GM12878 (cell line): ENCODE results near the gene PDE8B. TPM values are rescaled to one million over a fixed set of nuclear protein-coding genes. Genes with fewer than 3 reads are reported as not detected.

Source experiments
- ATAC-seq: fragments of 200-7000 bp; cut with Tn5 transposase; 3 replicates; pipeline ENCODE4 v1.9.1; 2020; ENCODE audit warnings: mild to moderate bottlenecking, moderate library complexity
- BruUV-seq: library from RNA; stranded (reverse); fragments of 400-500 nt; replicated peaks from 2 replicates; lab custom pipeline; 2021; lab: Mats Ljungman, UMichigan
- CTCF ChIA-PET: fragments of 300-600 bp; sonication (Branson Sonifier 250); formaldehyde crosslinking; extraction: SDS; loops from one replicate; lab custom pipeline; 2021; ENCODE audit warnings: inconsistent platforms; lab: Yijun Ruan, JAX
- POLR2A ChIA-PET: fragments of 350-600 bp; formaldehyde crosslinking; extraction: SDS; loops from one replicate; lab custom pipeline; 2021; ENCODE audit warnings: inconsistent platforms; lab: Charles Lee
- RAD21 ChIA-PET: fragments of 300-600 bp; sonication (Branson Sonifier 250); formaldehyde crosslinking; loops from one replicate; lab custom pipeline; 2023; ENCODE audit warnings: antibody characterized with exemption; ENCODE audit not compliant: unreplicated experiment; lab: Charles Lee
- SMC1A ChIA-PET: fragments of 300-600 bp; sonication (Branson Sonifier 250); formaldehyde crosslinking; loops from one replicate; lab custom pipeline; 2023; ENCODE audit not compliant: unreplicated experiment, uncharacterized antibody; lab: Charles Lee
- DNase-seq: peaks from one replicate; pipeline ENCODE4 v3.0.0-alpha.2; 2011; ENCODE audit warnings: low read depth, low spot score
- FAIRE-seq: peaks from 3 replicates; lab custom pipeline; 2011; peaks lifted over from hg19 to GRCh38; lab: Jason Lieb, UNC
- H2AFZ ChIP-seq: 2 replicates; pipeline ENCODE4 v1.6.0; 2011; ENCODE audit warnings: low read depth, low read length, control low read depth; ENCODE audit not compliant: control insufficient read depth
- H3K27ac ChIP-seq: 2 replicates; pipeline ENCODE4 v1.5.1; 2011; ENCODE audit warnings: control low read depth; ENCODE audit not compliant: control insufficient read depth, insufficient read depth
- H3K27me3 ChIP-seq, 2 experiments: replicated peaks in 1 of 2; 2 replicates each; pipeline versions ENCODE4 v1.6.0 to v1.6.1; 2011; ENCODE audit warnings: low read length in 1 of 2; ENCODE audit not compliant: control insufficient read depth in 2 of 2, insufficient read depth in 2 of 2
- H3K36me3 ChIP-seq, 2 experiments: 2 replicates each; pipeline ENCODE4 v1.5.1; 2011; ENCODE audit warnings: low read length in 1 of 2; ENCODE audit not compliant: control insufficient read depth in 2 of 2, insufficient read depth in 2 of 2
- H3K4me1 ChIP-seq: 2 replicates; pipeline ENCODE4 v1.6.1; 2011; ENCODE audit warnings: mild to moderate bottlenecking, low read length, moderate library complexity, mixed read lengths; ENCODE audit not compliant: control insufficient read depth, insufficient read depth
- H3K4me2 ChIP-seq: 2 replicates; pipeline ENCODE4 v1.6.0; 2011; ENCODE audit warnings: control low read depth; ENCODE audit not compliant: control insufficient read depth, insufficient read depth
- H3K4me3 ChIP-seq: fragments of 200-600 bp; sonication (generic); 2 replicates; pipeline ENCODE4 v1.5.1; 2016
- H3K79me2 ChIP-seq: 2 replicates; pipeline ENCODE4 v1.6.0; 2011; ENCODE audit warnings: low read length; ENCODE audit not compliant: control insufficient read depth, insufficient read depth
- H3K9ac ChIP-seq: 2 replicates; pipeline ENCODE4 v1.8.0; 2011; ENCODE audit warnings: low read length, control low read depth, mixed read lengths; ENCODE audit not compliant: control insufficient read depth, insufficient read depth
- H3K9me3 ChIP-seq: replicated peaks from 3 replicates; pipeline ENCODE4 v1.5.1; 2011; ENCODE audit warnings: mild to moderate bottlenecking, low read length; ENCODE audit not compliant: control insufficient read depth, insufficient read depth
- H4K20me1 ChIP-seq: 2 replicates; pipeline ENCODE4 v1.6.0; 2011; ENCODE audit not compliant: control insufficient read depth, insufficient read depth
- CHD2 ChIP-seq: IDR thresholded peaks from 2 replicates; pipeline ENCODE4 v1.6.1; 2011; ENCODE audit warnings: low read depth, low read length, improper control_type of control experiment, borderline replicate concordance
- CTCF ChIP-seq, 3 experiments: IDR thresholded peaks in 2 of 3; conservative IDR thresholded peaks in 1 of 3; 2 replicates each; pipeline ENCODE4 v1.5.1; 2011; ENCODE audit warnings: low read depth in 3 of 3, low read length in 3 of 3, mild to moderate bottlenecking in 3 of 3, control low read depth in 2 of 3, moderate library complexity in 2 of 3, inconsistent platforms in 1 of 3, mixed read lengths in 1 of 3; ENCODE audit not compliant: control insufficient read depth in 2 of 3, insufficient read depth in 1 of 3; ENCODE audit errors: extremely low read depth in 1 of 3
- FOXK2 ChIP-seq: fragments of 450-650 bp; IDR thresholded peaks from 2 replicates; pipeline ENCODE4 v1.6.1; 2017; ENCODE audit warnings: mild to moderate bottlenecking, moderate library complexity
- IKZF2 ChIP-seq, 2 experiments: fragments of 450-650 bp; IDR thresholded peaks; 2 replicates each; pipeline ENCODE4 v1.6.1; 2017; ENCODE audit warnings: mild to moderate bottlenecking in 2 of 2, moderate library complexity in 2 of 2
- KDM1A ChIP-seq: fragments of 200-600 bp; sonication (generic); IDR thresholded peaks from 2 replicates; pipeline ENCODE4 v1.6.1; 2016; ENCODE audit warnings: borderline replicate concordance
- MTA2 ChIP-seq: fragments of 450-650 bp; IDR thresholded peaks from 2 replicates; pipeline ENCODE4 v1.6.1; 2016; ENCODE audit warnings: low read depth, mild to moderate bottlenecking, moderate library complexity
- POU2F2 ChIP-seq: IDR thresholded peaks from 3 replicates; pipeline ENCODE4 v1.6.1; 2011; ENCODE audit warnings: low read depth, mild to moderate bottlenecking, low read length, borderline replicate concordance
- SPI1 ChIP-seq: IDR thresholded peaks from 2 replicates; pipeline ENCODE4 v1.6.1; 2011; ENCODE audit warnings: low read depth, mild to moderate bottlenecking, low read length, moderate library complexity, borderline replicate concordance; ENCODE audit not compliant: insufficient read depth
- TBL1XR1 ChIP-seq: IDR thresholded peaks from 2 replicates; pipeline ENCODE4 v1.6.1; 2012; ENCODE audit warnings: low read depth, low read length, improper control_type of control experiment
- YY1 ChIP-seq: IDR thresholded peaks from 2 replicates; pipeline ENCODE4 v1.6.1; 2011; ENCODE audit warnings: low read depth, mild to moderate bottlenecking, low read length
- WGBS: methylation state at CpG from one replicate; pipeline ENCODE4 v1.1.6; 2016; ENCODE audit warnings: low lambda C conversion rate; ENCODE audit not compliant: insufficient replicate concordance, insufficient coverage; ENCODE audit errors: missing lambda C conversion rate; 5-methylcytosine and 5-hydroxymethylcytosine counted together
- in situ Hi-C: fragments of 300-500 bp; cut with MboI; formaldehyde crosslinking; loops from 9 replicates; pipeline ENCODE4 v1.14.3; 2018; ENCODE audit warnings: mixed read lengths
- intact Hi-C: fragments of 100-400 bp; cut with micrococcal nuclease; formaldehyde crosslinking; loops from one replicate; pipeline ENCODE4 v1.14.2; 2022; ENCODE audit not compliant: unreplicated experiment
- polyA plus RNA-seq, 11 experiments: library from polyadenylated mRNA; depleted of rRNA in 4 of 11; unstranded in 6 of 11; stranded (reverse) in 5 of 11; fragments of >200 nt; fragmentation: Nextera tagmentation in 4 of 11; fragmentation: Illumina TruSeq in 1 of 11; extraction: Ambion mirVana in 4 of 11; extraction: Trizol in 1 of 11; gene quantifications; 1 replicate in 1 of 11; 2 replicates in 10 of 11; pipeline versions ENCODE4 v1.2.1 to v1.2.3, GENCODE V29; 2011 to 2016; ENCODE audit warnings: inconsistent platforms in 2 of 11, missing spikeins in 2 of 11, low read depth in 1 of 11
- total RNA-seq, 4 experiments: library from RNA; depleted of rRNA in 3 of 4; stranded (reverse); fragments of >200 nt in 3 of 4; fragmentation: Illumina TruSeq in 1 of 4; extraction: Trizol in 1 of 4; gene quantifications; 2 replicates each; pipeline versions ENCODE4 v1.2.1 to v1.2.3, GENCODE V29; 2013 to 2021
- TF ChIP-seq, protein P1 (sequence below): fragments of 450-650 bp; IDR thresholded peaks from 2 replicates; pipeline ENCODE4 v1.6.1; 2016; ENCODE audit warnings: mild to moderate bottlenecking
- TF ChIP-seq, protein P2 (sequence below): IDR thresholded peaks from 2 replicates; pipeline ENCODE4 v1.6.1; 2012; ENCODE audit warnings: low read length, inconsistent platforms

PDE8B gene
- total and polyA plus RNA-seq, 10 of the 15 experiments (the other 5 are each of a cell fraction or from before 2014, with no cell fraction given): 0.03 to 0.44 (median 0.20) TPM; not detected in 3

DNA sequence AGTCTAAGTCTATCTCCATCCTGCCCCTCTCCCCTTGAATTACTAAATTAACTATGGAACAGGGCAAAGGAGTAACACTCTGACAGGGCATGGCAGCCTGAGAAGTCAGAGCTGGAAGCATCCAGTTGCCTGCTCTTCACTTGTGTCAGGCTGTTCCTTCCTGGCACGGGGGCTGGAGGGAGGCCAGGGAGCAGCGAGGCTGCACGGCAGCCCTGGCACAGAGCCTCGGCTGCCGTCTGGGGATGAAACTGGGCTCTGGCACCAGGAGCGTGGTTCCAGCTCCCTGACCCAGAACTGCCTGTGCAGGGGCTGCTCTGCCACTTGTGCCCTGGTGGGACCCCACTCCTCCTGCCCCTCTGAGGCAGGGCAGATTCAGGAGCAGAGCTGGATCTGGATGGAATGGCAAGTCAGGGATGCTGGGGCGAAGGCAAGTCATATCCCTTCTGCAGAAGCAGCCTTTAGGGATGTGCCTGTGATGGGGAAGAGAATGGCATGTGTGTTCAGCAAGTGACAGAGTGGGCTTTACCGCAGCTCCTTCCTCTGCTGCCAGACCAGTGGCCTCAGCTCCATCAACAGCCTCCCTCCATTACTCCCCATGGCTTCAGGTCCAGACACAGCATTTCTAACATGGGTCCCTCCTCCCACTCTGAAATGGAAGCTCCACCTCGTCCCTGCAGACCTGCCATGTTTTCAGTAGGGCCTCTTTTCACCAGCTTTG is 42.2 kb upstream of the PDE8B start:
- Histone ChIP-seq H3K4me1 (no peaks in the 10 kb centered on the region), H3K9me3 (no peaks in the 10 kb centered on the region), H4K20me1 (no peaks in the 10 kb centered on the region), H3K27ac (no peak overlapping the region), H3K4me2 (no peak overlapping the region), H3K27me3 (no peaks in the 10 kb centered on the region), H3K9ac (no peak overlapping the region), H3K79me2 (no peaks in the 10 kb centered on the region), H2AFZ (no peak overlapping the region), H3K4me3 (no peak overlapping the region), H3K36me3 (no peaks in the 10 kb centered on the region)
- whole genome bisulfite sequencing: 44% methylated on average over 9 of the region's 9 CpGs
- ATAC-seq (no peak), FAIRE-seq (no peak), DNase-seq (no peak)
- in situ Hi-C loops: no loop called here
- ChIA-PET SMC1A (no interaction called here), CTCF (interaction anchor here (1.8 kb wide), 1 partner anchor 23 kb away, joined by 5 read pairs; no protein-coding TSS in a partner anchor), POLR2A (no interaction called here), RAD21 (no interaction called here)
- BruUV-seq: no TSS peak
- intact Hi-C loops: no loop called here
- TF ChIP-seq CTCF (IDR thresholded peaks at IDR 0.05 in 2 of 3, conservative IDR thresholded peaks at IDR 0.05 in 1 of 3; ENCODE audit: control insufficient read depth in 2 of 3, extremely low read depth in 1 of 3, insufficient read depth in 1 of 3, low read depth in 3 of 3, low read length in 3 of 3): no peak
- TF ChIP-seq POU2F2: no peak
- no peak for TF ChIP-seq SPI1
- no peak for TF ChIP-seq YY1
- no peak for TF ChIP-seq FOXK2
- no peak for TF ChIP-seq CHD2
- TF ChIP-seq, protein P1, sequence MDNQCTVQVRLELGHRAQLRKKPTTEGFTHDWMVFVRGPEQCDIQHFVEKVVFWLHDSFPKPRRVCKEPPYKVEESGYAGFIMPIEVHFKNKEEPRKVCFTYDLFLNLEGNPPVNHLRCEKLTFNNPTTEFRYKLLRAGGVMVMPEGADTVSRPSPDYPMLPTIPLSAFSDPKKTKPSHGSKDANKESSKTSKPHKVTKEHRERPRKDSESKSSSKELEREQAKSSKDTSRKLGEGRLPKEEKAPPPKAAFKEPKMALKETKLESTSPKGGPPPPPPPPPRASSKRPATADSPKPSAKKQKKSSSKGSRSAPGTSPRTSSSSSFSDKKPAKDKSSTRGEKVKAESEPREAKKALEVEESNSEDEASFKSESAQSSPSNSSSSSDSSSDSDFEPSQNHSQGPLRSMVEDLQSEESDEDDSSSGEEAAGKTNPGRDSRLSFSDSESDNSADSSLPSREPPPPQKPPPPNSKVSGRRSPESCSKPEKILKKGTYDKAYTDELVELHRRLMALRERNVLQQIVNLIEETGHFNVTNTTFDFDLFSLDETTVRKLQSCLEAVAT: no peak
- TF ChIP-seq, protein P2, sequence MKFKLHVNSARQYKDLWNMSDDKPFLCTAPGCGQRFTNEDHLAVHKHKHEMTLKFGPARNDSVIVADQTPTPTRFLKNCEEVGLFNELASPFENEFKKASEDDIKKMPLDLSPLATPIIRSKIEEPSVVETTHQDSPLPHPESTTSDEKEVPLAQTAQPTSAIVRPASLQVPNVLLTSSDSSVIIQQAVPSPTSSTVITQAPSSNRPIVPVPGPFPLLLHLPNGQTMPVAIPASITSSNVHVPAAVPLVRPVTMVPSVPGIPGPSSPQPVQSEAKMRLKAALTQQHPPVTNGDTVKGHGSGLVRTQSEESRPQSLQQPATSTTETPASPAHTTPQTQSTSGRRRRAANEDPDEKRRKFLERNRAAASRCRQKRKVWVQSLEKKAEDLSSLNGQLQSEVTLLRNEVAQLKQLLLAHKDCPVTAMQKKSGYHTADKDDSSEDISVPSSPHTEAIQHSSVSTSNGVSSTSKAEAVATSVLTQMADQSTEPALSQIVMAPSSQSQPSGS: no peak
- TF ChIP-seq TBL1XR1: no peak
- no peak for TF ChIP-seq MTA2
- TF ChIP-seq IKZF2 (IDR thresholded peaks at IDR 0.05): no peak
- TF ChIP-seq KDM1A: no peak
